Measurements from ENCODE around the gene FAM20C.

- no peak for TF ChIP-seq CTCF (IDR thresholded peaks at IDR 0.05; ENCODE audit: control extremely low read depth in 1 of 3, insufficient read depth in 1 of 3, low read depth in 1 of 3, low read length in 3 of 3)
- no peak for TF ChIP-seq POLR2A (IDR thresholded peaks at IDR 0.05; ENCODE audit: control extremely low read depth in 1 of 2, low read depth in 2 of 2, low read length in 2 of 2)
- TF ChIP-seq ATF2 (IDR thresholded peaks at IDR 0.05; ENCODE audit: low read length) = no peak
Measured at GRCh38 chr7:254337-255037, 62.1 kb downstream of the FAM20C start.
